GM12878 (cell line): ENCODE results near the gene NEGR1. TPM values are rescaled to one million over a fixed set of nuclear protein-coding genes. Genes with fewer than 3 reads are reported as not detected.

ENCODE experiments used
- ATAC-seq: fragments of 200-7000 bp; cut with Tn5 transposase; 3 replicates; pipeline ENCODE4 v1.9.1; 2020; ENCODE audit warnings: mild to moderate bottlenecking, moderate library complexity
- BruUV-seq: library from RNA; stranded (reverse); fragments of 400-500 nt; replicated peaks from 2 replicates; lab custom pipeline; 2021; lab: Mats Ljungman, UMichigan
- CTCF ChIA-PET: fragments of 300-600 bp; sonication (Branson Sonifier 250); formaldehyde crosslinking; extraction: SDS; loops from one replicate; lab custom pipeline; 2021; ENCODE audit warnings: inconsistent platforms; lab: Yijun Ruan, JAX
- POLR2A ChIA-PET: fragments of 350-600 bp; formaldehyde crosslinking; extraction: SDS; loops from one replicate; lab custom pipeline; 2021; ENCODE audit warnings: inconsistent platforms; lab: Charles Lee
- RAD21 ChIA-PET: fragments of 300-600 bp; sonication (Branson Sonifier 250); formaldehyde crosslinking; loops from one replicate; lab custom pipeline; 2023; ENCODE audit warnings: antibody characterized with exemption; ENCODE audit not compliant: unreplicated experiment; lab: Charles Lee
- SMC1A ChIA-PET: fragments of 300-600 bp; sonication (Branson Sonifier 250); formaldehyde crosslinking; loops from one replicate; lab custom pipeline; 2023; ENCODE audit not compliant: unreplicated experiment, uncharacterized antibody; lab: Charles Lee
- DNase-seq: peaks from one replicate; pipeline ENCODE4 v3.0.0-alpha.2; 2011; ENCODE audit warnings: low read depth, low spot score
- FAIRE-seq: peaks from 3 replicates; lab custom pipeline; 2011; peaks lifted over from hg19 to GRCh38; lab: Jason Lieb, UNC
- H2AFZ ChIP-seq: 2 replicates; pipeline ENCODE4 v1.6.0; 2011; ENCODE audit warnings: low read depth, low read length, control low read depth; ENCODE audit not compliant: control insufficient read depth
- H3K27ac ChIP-seq: 2 replicates; pipeline ENCODE4 v1.5.1; 2011; ENCODE audit warnings: control low read depth; ENCODE audit not compliant: control insufficient read depth, insufficient read depth
- H3K27me3 ChIP-seq, 2 experiments: replicated peaks in 1 of 2; 2 replicates each; pipeline versions ENCODE4 v1.6.0 to v1.6.1; 2011; ENCODE audit warnings: low read length in 1 of 2; ENCODE audit not compliant: control insufficient read depth in 2 of 2, insufficient read depth in 2 of 2
- H3K36me3 ChIP-seq, 2 experiments: 2 replicates each; pipeline ENCODE4 v1.5.1; 2011; ENCODE audit warnings: low read length in 1 of 2; ENCODE audit not compliant: control insufficient read depth in 2 of 2, insufficient read depth in 2 of 2
- H3K4me1 ChIP-seq: 2 replicates; pipeline ENCODE4 v1.6.1; 2011; ENCODE audit warnings: mild to moderate bottlenecking, low read length, moderate library complexity, mixed read lengths; ENCODE audit not compliant: control insufficient read depth, insufficient read depth
- H3K4me2 ChIP-seq: 2 replicates; pipeline ENCODE4 v1.6.0; 2011; ENCODE audit warnings: control low read depth; ENCODE audit not compliant: control insufficient read depth, insufficient read depth
- H3K4me3 ChIP-seq: fragments of 200-600 bp; sonication (generic); 2 replicates; pipeline ENCODE4 v1.5.1; 2016
- H3K79me2 ChIP-seq: 2 replicates; pipeline ENCODE4 v1.6.0; 2011; ENCODE audit warnings: low read length; ENCODE audit not compliant: control insufficient read depth, insufficient read depth
- H3K9ac ChIP-seq: 2 replicates; pipeline ENCODE4 v1.8.0; 2011; ENCODE audit warnings: low read length, control low read depth, mixed read lengths; ENCODE audit not compliant: control insufficient read depth, insufficient read depth
- H3K9me3 ChIP-seq: replicated peaks from 3 replicates; pipeline ENCODE4 v1.5.1; 2011; ENCODE audit warnings: mild to moderate bottlenecking, low read length; ENCODE audit not compliant: control insufficient read depth, insufficient read depth
- H4K20me1 ChIP-seq: 2 replicates; pipeline ENCODE4 v1.6.0; 2011; ENCODE audit not compliant: control insufficient read depth, insufficient read depth
- KDM1A ChIP-seq: fragments of 200-600 bp; sonication (generic); IDR thresholded peaks from 2 replicates; pipeline ENCODE4 v1.6.1; 2016; ENCODE audit warnings: borderline replicate concordance
- KLF5 ChIP-seq: fragments of 450-650 bp; IDR thresholded peaks from 2 replicates; pipeline ENCODE4 v1.6.1; 2014; ENCODE audit warnings: mild to moderate bottlenecking; ENCODE audit not compliant: partially characterized antibody
- SPI1 ChIP-seq: IDR thresholded peaks from 2 replicates; pipeline ENCODE4 v1.6.1; 2011; ENCODE audit warnings: low read depth, mild to moderate bottlenecking, low read length, moderate library complexity, borderline replicate concordance; ENCODE audit not compliant: insufficient read depth
- WGBS: methylation state at CpG from one replicate; pipeline ENCODE4 v1.1.6; 2016; ENCODE audit warnings: low lambda C conversion rate; ENCODE audit not compliant: insufficient replicate concordance, insufficient coverage; ENCODE audit errors: missing lambda C conversion rate; 5-methylcytosine and 5-hydroxymethylcytosine counted together
- in situ Hi-C: fragments of 300-500 bp; cut with MboI; formaldehyde crosslinking; loops from 9 replicates; pipeline ENCODE4 v1.14.3; 2018; ENCODE audit warnings: mixed read lengths
- intact Hi-C: fragments of 100-400 bp; cut with micrococcal nuclease; formaldehyde crosslinking; loops from one replicate; pipeline ENCODE4 v1.14.2; 2022; ENCODE audit not compliant: unreplicated experiment
- polyA plus RNA-seq, 11 experiments: library from polyadenylated mRNA; depleted of rRNA in 4 of 11; unstranded in 6 of 11; stranded (reverse) in 5 of 11; fragments of >200 nt; fragmentation: Nextera tagmentation in 4 of 11; fragmentation: Illumina TruSeq in 1 of 11; extraction: Ambion mirVana in 4 of 11; extraction: Trizol in 1 of 11; gene quantifications; 1 replicate in 1 of 11; 2 replicates in 10 of 11; pipeline versions ENCODE4 v1.2.1 to v1.2.3, GENCODE V29; 2011 to 2016; ENCODE audit warnings: inconsistent platforms in 2 of 11, missing spikeins in 2 of 11, low read depth in 1 of 11
- total RNA-seq, 4 experiments: library from RNA; depleted of rRNA in 3 of 4; stranded (reverse); fragments of >200 nt in 3 of 4; fragmentation: Illumina TruSeq in 1 of 4; extraction: Trizol in 1 of 4; gene quantifications; 2 replicates each; pipeline versions ENCODE4 v1.2.1 to v1.2.3, GENCODE V29; 2013 to 2021

NEGR1 gene
- total and polyA plus RNA-seq, 10 of the 15 experiments (the other 5 are each of a cell fraction or from before 2014, with no cell fraction given): under 0.01 to 0.03 (median 0.01) TPM; not detected in 7

- in situ Hi-C loops: no loop called here
- no peaks in the 10 kb centered on the region for H3K27me3 ChIP-seq
- H3K4me3 ChIP-seq: no peak overlapping the region
- H3K27ac ChIP-seq: no peak overlapping the region
- ChIA-PET RAD21 (no interaction called here), POLR2A (no interaction called here), SMC1A (no interaction called here)
- no peaks in the 10 kb centered on the region for H3K79me2 ChIP-seq
- BruUV-seq: no TSS peak
- H2AFZ ChIP-seq: no peak overlapping the region
- H3K9ac ChIP-seq: no peak overlapping the region
- WGBS: 27% methylated on average over 2 of the region's 2 CpGs
- no peaks in the 10 kb centered on the region for H4K20me1 ChIP-seq
- H3K9me3 ChIP-seq: no peaks in the 10 kb centered on the region
- FAIRE-seq: no peak
- intact Hi-C loops: no loop called here
- TF ChIP-seq KDM1A (no peak), SPI1 (0 out of 2 replicates have a peak, but pooled peaks have one; percentile 6)
- TF ChIP-seq, all 136 proteins: peak for 1
- Histone ChIP-seq H3K36me3 (no peaks in the 10 kb centered on the region), H3K4me2 (no peak overlapping the region), H3K4me1 (no peaks in the 10 kb centered on the region)
- ATAC-seq (no peak), DNase-seq (no peak)
- CTCF ChIA-PET: no interaction called here
These were observed 868.2 kb downstream of the NEGR1 start for GRCh38 chr1:71414179-71414578.

GRCh38 chr1:71413441-71414175, 868.7 kb downstream of the NEGR1 start:
- H3K27me3 ChIP-seq: no peaks in the 10 kb centered on the region
- no peak overlapping the region for H3K27ac ChIP-seq
- FAIRE-seq (no peak), DNase-seq (no peak), ATAC-seq (no peak)
- BruUV-seq: no TSS peak
- no peak overlapping the region for H2AFZ ChIP-seq
- no peak overlapping the region for H3K9ac ChIP-seq
- intact Hi-C loops: no loop called here
- ChIA-PET RAD21 (no interaction called here), POLR2A (no interaction called here), SMC1A (interaction anchor here (1.1 kb wide), 1 partner anchor 9 kb away, joined by 3 read pairs; no protein-coding TSS in a partner anchor), CTCF (no interaction called here)
- H3K79me2 ChIP-seq: no peaks in the 10 kb centered on the region
- H3K4me2 ChIP-seq: no peak overlapping the region
- H3K4me3 ChIP-seq: no peak overlapping the region
- no peaks in the 10 kb centered on the region for H4K20me1 ChIP-seq
- H3K36me3 ChIP-seq: no peaks in the 10 kb centered on the region
- WGBS: 0% methylated on average over 3 of the region's 3 CpGs
- TF ChIP-seq KLF5: no peak
- no peaks in the 10 kb centered on the region for H3K4me1 ChIP-seq
- in situ Hi-C loops: no loop called here
- H3K9me3 ChIP-seq: no peaks in the 10 kb centered on the region
